ENCODE measurements around the gene MEIOSIN.

Gene MEIOSIN

DNA sequence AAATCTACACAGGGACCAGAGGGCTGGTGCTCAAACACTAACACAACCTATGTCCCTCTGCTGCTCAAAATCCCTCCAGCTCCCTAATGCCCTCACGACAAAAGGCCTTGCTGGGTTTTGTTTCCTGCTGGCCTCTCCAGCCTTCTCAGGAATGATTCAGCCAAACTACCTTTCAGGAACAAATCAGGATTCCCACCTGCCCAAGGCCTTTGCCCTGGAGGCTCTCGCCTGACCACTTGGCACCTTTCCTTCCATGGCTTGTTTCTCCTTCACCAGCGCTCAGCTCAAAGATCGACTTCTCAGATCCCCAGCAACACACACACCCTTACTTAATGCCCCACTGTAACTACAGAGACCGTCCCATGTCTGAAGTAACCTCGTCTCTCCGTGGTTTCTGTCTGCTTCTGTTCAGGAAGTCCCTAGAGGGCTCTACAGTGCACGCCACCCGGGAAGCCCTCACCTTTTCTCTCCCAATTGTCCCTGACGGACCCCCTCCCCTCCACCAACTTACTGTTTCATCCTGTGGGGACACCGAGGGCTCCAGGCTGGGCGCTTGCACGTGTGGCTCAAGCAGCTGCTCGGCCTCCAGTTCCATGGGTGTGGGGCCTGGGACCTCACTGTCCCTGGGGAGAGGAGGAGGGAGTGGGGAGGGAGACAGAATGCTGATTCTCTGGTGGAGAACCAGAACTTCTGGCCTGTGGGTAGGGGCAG is 39.0 kb downstream of the MEIOSIN start:
- TF ChIP-seq TAF1 (IDR thresholded peaks at IDR 0.05; ENCODE audit: low read depth) (no peak), EGR1 (IDR thresholded peaks at IDR 0.05) (no peak), RAD21 (IDR thresholded peaks at IDR 0.05; ENCODE audit: low read depth) (no peak), YY1 (IDR thresholded peaks at IDR 0.05; ENCODE audit: low read depth) (no peak), FOXM1 (IDR thresholded peaks at IDR 0.05; ENCODE audit: borderline replicate concordance, low read depth) (no peak), TCF12 (IDR thresholded peaks at IDR 0.05; ENCODE audit: low read depth) (no peak), CEBPB (IDR thresholded peaks at IDR 0.05) (no peak), CREB1 (IDR thresholded peaks at IDR 0.05; ENCODE audit: low read depth) (no peak), TEAD4 (IDR thresholded peaks at IDR 0.05) (no peak), EP300 (IDR thresholded peaks at IDR 0.05; ENCODE audit: borderline replicate concordance) (no peak), ZBTB7A (IDR thresholded peaks at IDR 0.05; ENCODE audit: low read depth) (no peak), NFIC (IDR thresholded peaks at IDR 0.05) (no peak)
- TF ChIP-seq, protein P1, sequence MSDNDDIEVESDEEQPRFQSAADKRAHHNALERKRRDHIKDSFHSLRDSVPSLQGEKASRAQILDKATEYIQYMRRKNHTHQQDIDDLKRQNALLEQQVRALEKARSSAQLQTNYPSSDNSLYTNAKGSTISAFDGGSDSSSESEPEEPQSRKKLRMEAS (IDR thresholded peaks at IDR 0.05), result no peak
- TF ChIP-seq, protein P2, sequence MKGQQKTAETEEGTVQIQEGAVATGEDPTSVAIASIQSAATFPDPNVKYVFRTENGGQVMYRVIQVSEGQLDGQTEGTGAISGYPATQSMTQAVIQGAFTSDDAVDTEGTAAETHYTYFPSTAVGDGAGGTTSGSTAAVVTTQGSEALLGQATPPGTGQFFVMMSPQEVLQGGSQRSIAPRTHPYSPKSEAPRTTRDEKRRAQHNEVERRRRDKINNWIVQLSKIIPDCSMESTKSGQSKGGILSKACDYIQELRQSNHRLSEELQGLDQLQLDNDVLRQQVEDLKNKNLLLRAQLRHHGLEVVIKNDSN (IDR thresholded peaks at IDR 0.05), result no peak
- TF ChIP-seq, protein P3, sequence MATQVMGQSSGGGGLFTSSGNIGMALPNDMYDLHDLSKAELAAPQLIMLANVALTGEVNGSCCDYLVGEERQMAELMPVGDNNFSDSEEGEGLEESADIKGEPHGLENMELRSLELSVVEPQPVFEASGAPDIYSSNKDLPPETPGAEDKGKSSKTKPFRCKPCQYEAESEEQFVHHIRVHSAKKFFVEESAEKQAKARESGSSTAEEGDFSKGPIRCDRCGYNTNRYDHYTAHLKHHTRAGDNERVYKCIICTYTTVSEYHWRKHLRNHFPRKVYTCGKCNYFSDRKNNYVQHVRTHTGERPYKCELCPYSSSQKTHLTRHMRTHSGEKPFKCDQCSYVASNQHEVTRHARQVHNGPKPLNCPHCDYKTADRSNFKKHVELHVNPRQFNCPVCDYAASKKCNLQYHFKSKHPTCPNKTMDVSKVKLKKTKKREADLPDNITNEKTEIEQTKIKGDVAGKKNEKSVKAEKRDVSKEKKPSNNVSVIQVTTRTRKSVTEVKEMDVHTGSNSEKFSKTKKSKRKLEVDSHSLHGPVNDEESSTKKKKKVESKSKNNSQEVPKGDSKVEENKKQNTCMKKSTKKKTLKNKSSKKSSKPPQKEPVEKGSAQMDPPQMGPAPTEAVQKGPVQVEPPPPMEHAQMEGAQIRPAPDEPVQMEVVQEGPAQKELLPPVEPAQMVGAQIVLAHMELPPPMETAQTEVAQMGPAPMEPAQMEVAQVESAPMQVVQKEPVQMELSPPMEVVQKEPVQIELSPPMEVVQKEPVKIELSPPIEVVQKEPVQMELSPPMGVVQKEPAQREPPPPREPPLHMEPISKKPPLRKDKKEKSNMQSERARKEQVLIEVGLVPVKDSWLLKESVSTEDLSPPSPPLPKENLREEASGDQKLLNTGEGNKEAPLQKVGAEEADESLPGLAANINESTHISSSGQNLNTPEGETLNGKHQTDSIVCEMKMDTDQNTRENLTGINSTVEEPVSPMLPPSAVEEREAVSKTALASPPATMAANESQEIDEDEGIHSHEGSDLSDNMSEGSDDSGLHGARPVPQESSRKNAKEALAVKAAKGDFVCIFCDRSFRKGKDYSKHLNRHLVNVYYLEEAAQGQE (IDR thresholded peaks at IDR 0.05; ENCODE audit: low read depth), result no peak

DNA sequence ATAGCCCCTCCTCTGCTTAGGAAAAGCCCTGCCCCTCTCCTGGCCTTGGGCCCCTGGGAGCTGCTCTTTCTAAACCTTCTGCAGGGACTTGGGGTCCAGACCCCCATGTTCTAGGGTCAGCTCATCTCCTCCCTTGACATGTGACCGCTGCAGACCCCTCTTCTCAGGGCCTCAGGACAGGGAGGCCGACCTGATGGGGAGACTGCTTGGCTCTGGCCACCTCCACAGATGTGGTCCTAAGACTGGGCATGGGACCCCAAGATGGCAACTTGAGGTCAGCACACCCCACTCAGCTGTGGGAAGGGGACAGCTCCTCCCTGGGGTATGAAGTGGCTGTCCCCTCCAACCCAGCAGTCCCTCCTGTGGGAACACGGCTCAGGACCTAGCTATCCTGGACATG is 39.7 kb downstream of the MEIOSIN start:
- no peak for TF ChIP-seq CREB1 (IDR thresholded peaks at IDR 0.05; ENCODE audit: low read depth)
- TF ChIP-seq, protein P1 (IDR thresholded peaks at IDR 0.05), result no peak
- TF ChIP-seq, protein P2 (IDR thresholded peaks at IDR 0.05), result no peak
- TF ChIP-seq, protein P3 (IDR thresholded peaks at IDR 0.05; ENCODE audit: low read depth), result no peak
- TF ChIP-seq ZBTB7A (IDR thresholded peaks at IDR 0.05; ENCODE audit: low read depth), result no peak
- no peak for TF ChIP-seq EP300 (IDR thresholded peaks at IDR 0.05; ENCODE audit: borderline replicate concordance)
- no peak for TF ChIP-seq YY1 (IDR thresholded peaks at IDR 0.05; ENCODE audit: low read depth)

DNA sequence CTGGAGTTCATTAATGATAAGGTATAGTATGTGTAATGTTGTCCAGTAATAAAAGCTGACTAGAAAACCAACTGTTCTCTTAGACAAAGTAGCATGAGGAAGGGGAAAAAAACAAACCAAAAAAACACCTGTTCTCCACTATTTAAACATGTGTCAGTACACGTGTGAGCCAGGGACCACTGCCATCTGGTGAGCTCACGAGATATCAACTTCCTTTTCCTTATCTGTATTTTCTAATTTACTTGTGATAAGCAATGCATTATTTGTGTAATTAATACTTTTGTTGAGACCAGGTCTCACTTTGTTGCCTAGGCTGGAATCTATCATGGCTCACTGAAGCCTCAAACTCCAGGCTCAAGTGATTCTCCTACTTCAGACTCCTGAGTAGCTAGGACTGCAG is 40.1 kb downstream of the MEIOSIN start:
- TF ChIP-seq, protein P1 (IDR thresholded peaks at IDR 0.05), result no peak
- no peak for TF ChIP-seq EGR1 (IDR thresholded peaks at IDR 0.05)
- no peak for TF ChIP-seq NFIC (IDR thresholded peaks at IDR 0.05)
- no peak for TF ChIP-seq ZBTB7A (IDR thresholded peaks at IDR 0.05; ENCODE audit: low read depth)
- TF ChIP-seq RAD21 (IDR thresholded peaks at IDR 0.05; ENCODE audit: low read depth), result no peak
- no peak for TF ChIP-seq CREB1 (IDR thresholded peaks at IDR 0.05; ENCODE audit: low read depth)
- no peak for TF ChIP-seq TCF12 (IDR thresholded peaks at IDR 0.05; ENCODE audit: low read depth)
- TF ChIP-seq TEAD4 (IDR thresholded peaks at IDR 0.05), result no peak
- TF ChIP-seq, protein P3 (IDR thresholded peaks at IDR 0.05; ENCODE audit: low read depth), result no peak

DNA sequence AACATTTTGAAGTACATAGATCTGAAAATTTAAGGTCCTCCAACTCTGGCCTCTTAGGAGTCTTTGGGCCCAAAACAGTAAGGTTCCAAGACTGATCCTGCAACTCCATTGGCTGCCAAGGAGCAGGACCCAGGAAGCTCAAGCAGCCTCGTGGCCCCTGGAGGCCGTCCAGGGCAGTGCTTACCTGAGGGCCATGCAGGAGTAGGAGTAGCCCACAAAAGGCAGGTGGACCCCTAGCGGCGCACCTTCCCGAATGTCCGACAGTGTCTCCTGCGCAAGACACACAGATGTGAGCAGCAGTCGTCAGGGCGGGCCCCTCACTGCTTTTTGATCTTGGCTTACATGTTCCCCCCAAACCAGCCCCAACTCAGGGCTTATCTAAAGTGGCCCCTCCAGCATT is 41.5 kb downstream of the MEIOSIN start:
- TF ChIP-seq TCF12 (IDR thresholded peaks at IDR 0.05; ENCODE audit: low read depth) (no peak), TEAD4 (IDR thresholded peaks at IDR 0.05) (no peak), RAD21 (IDR thresholded peaks at IDR 0.05; ENCODE audit: low read depth) (no peak), EGR1 (IDR thresholded peaks at IDR 0.05) (no peak), YY1 (IDR thresholded peaks at IDR 0.05; ENCODE audit: low read depth) (no peak), EP300 (IDR thresholded peaks at IDR 0.05; ENCODE audit: borderline replicate concordance) (no peak), ZBTB7A (IDR thresholded peaks at IDR 0.05; ENCODE audit: low read depth) (no peak), TAF1 (IDR thresholded peaks at IDR 0.05; ENCODE audit: low read depth) (no peak), FOXM1 (IDR thresholded peaks at IDR 0.05; ENCODE audit: borderline replicate concordance, low read depth) (no peak), CREB1 (IDR thresholded peaks at IDR 0.05; ENCODE audit: low read depth) (no peak), CEBPB (IDR thresholded peaks at IDR 0.05) (no peak)
- TF ChIP-seq, protein P3 (IDR thresholded peaks at IDR 0.05; ENCODE audit: low read depth), result no peak
- TF ChIP-seq, protein P2 (IDR thresholded peaks at IDR 0.05), result no peak
- TF ChIP-seq, protein P1 (IDR thresholded peaks at IDR 0.05), result no peak
